Ovary (tissue), 9 donors: ENCODE measurements around the gene SCNM1. TPM values are rescaled to one million over a fixed set of nuclear protein-coding genes. Genes with fewer than 3 reads are reported as not detected.

ENCODE experiments used
- DNase-seq, 5 donors: peaks; one replicate each; pipeline ENCODE4 v3.0.0-alpha.2; 2019 to 2020
- H3K27ac ChIP-seq, 2 donors: fragments of 200-600 bp; one replicate each; pipeline versions ENCODE4 v1.5.1 to v1.8.0; 2019 to 2022
- H3K27me3 ChIP-seq: fragments of 200-600 bp; one replicate; pipeline ENCODE4 v1.8.0; 2022
- H3K36me3 ChIP-seq: fragments of 200-600 bp; sonication (generic); one replicate; pipeline ENCODE4 v1.5.1; 2019
- H3K4me1 ChIP-seq: one replicate; pipeline ENCODE4 v1.8.1; 2013; ENCODE audit warnings: mild to moderate bottlenecking, moderate library complexity; ENCODE audit not compliant: insufficient read depth
- H3K4me3 ChIP-seq: fragments of 200-600 bp; sonication (generic); one replicate; pipeline ENCODE4 v1.5.1; 2017
- H3K9me3 ChIP-seq, 2 donors: fragments of 200-600 bp in 1 of 2; sonication (generic) in 1 of 2; one replicate each; pipeline versions ENCODE4 v1.5.1 to v1.8.1; 2013 to 2019; ENCODE audit warnings: mild to moderate bottlenecking in 1 of 2, moderate library complexity in 1 of 2
- CTCF ChIP-seq, 3 donors: fragments of 450-650 bp in 2 of 3; fragments of 200-600 bp in 1 of 3; IDR thresholded peaks; one replicate each; pipeline versions ENCODE4 v1.5.1 to v1.8.0; 2016 to 2022; ENCODE audit warnings: antibody characterized with exemption in 3 of 3, mild to moderate bottlenecking in 1 of 3
- EP300 ChIP-seq: sonication (generic); formaldehyde crosslinking; IDR thresholded peaks from one replicate; pipeline ENCODE4 v1.6.1; 2017; ENCODE audit warnings: antibody characterized with exemption
- POLR2A ChIP-seq: fragments of 450-650 bp; IDR thresholded peaks from one replicate; pipeline ENCODE4 v1.6.1; 2017; ENCODE audit warnings: antibody characterized with exemption, mild to moderate bottlenecking, moderate library complexity
- WGBS, 3 donors: extraction: QIAGEN DNeasy Blood & Tissue Kit in 1 of 3; methylation state at CpG; one replicate each; pipeline versions ENCODE4 v1.1.5 to v1.1.7; 2013 to 2017; 5-methylcytosine and 5-hydroxymethylcytosine counted together
- intact Hi-C, 4 donors: fragments of 100-400 bp; cut with DNase I; formaldehyde crosslinking; loops; one replicate each; pipeline versions ENCODE4 v1.11.0 to v1.15.1; 2022 to 2023
- polyA plus RNA-seq, 2 donors: library from polyadenylated mRNA; stranded (reverse); fragments of 200-250 nt in 1 of 2; fragments of 350-450 nt in 1 of 2; fragmentation: Illumina TruSeq in 1 of 2; extraction: RNeasy Lipid Tissue Mini Kit (QIAGEN cat#74804) in 1 of 2; gene quantifications; one replicate each; pipeline ENCODE4 v1.2.3, GENCODE V29; 2013 to 2014
- total RNA-seq, 7 donors: library from RNA; depleted of rRNA in 2 of 7; stranded (reverse); fragments of >200 nt in 2 of 7; fragmentation: NEBNext Ultra II Directional in 3 of 7; extraction: Animal tissue kit (Norgen Biotek cat#: 25700) in 3 of 7; gene quantifications; one replicate each; pipeline versions ENCODE4 v1.1.0 to v1.2.4, GENCODE V29; 2016 to 2023
- donor health status: DM: no; HTN: no; CAD: no; lungs with moderate emphysema.
- donor health status: DM: no; HTN: no; CAD: no.
- donor health status: Bipolar disorder and iron deficiency.
- donor health status: DM: yes; HTN: yes; CAD: no.
- donor health status: DM: no; HTN: no; CAD: no.
- donor health status: DM: yes; HTN: yes; CAD: no.

SCNM1 gene
- total and polyA plus RNA-seq, 9 donors = 18.6 to 38.9 (median 27.4) TPM

- TF ChIP-seq EP300 (no peak), POLR2A (no peak), CTCF (IDR thresholded peaks at IDR 0.05) (no peak)
- H3K27me3 ChIP-seq = no peaks in the 10 kb centered on the region
- no peak overlapping the region for H3K4me3 ChIP-seq
- peaks cover 7% of the 10 kb centered on the region for H3K4me1 ChIP-seq
- H3K27ac ChIP-seq = no peak overlapping the region
- WGBS, 3 donors = 84 to 86% (median 85%) methylated on average over 6 of the region's 6 CpGs
- no peaks in the 10 kb centered on the region for H3K9me3 ChIP-seq
- no peak for DNase-seq
- intact Hi-C loops = no loop called here
- H3K36me3 ChIP-seq = no peaks in the 10 kb centered on the region
Measured at GRCh38 chr1:151167116-151167515, 1.2 kb downstream of the SCNM1 start.

- Histone ChIP-seq H3K9me3 (no peaks in the 10 kb centered on the region), H3K4me3 (no peak overlapping the region), H3K27me3 (no peaks in the 10 kb centered on the region), H3K27ac (no peak overlapping the region), H3K36me3 (no peaks in the 10 kb centered on the region), H3K4me1 (peaks cover 2% of the 10 kb centered on the region)
- WGBS, 3 donors = 79 to 89% (median 88%) methylated on average over 5 of the region's 5 CpGs
- intact Hi-C loops = no loop called here
- DNase-seq = no peak
- TF ChIP-seq POLR2A = no peak
- TF ChIP-seq EP300 = no peak
- TF ChIP-seq CTCF (IDR thresholded peaks at IDR 0.05) = no peak
Measured at GRCh38 chr1:151171190-151171589, 5.2 kb downstream of the SCNM1 start.

- Histone ChIP-seq H3K4me1 (no peaks in the 10 kb centered on the region), H3K36me3 (no peaks in the 10 kb centered on the region)
Measured at GRCh38 chr1:151175041-151175741, 9.2 kb downstream of the SCNM1 start.

GRCh38 chr1:151175863-151176262, 9.9 kb downstream of the SCNM1 start, which contains the start of gene TMOD4:
TMOD4 (minus strand) TSS chr1:151175981; CDS start chr1:151174875, 1,106 bp downstream.
- intact Hi-C loops = no loop called here
- 31 to 48% (median 33%) methylated on average over 4 of the region's 4 CpGs for WGBS, 3 donors

More at GRCh38 chr1:151175041-151175741, 9.2 kb downstream of the SCNM1 start:
- 46 to 48% (median 46%) methylated on average over 6 of the region's 6 CpGs for WGBS, 3 donors
- DNase-seq = no peak
- intact Hi-C loops = no loop called here
- Histone ChIP-seq H3K4me3 (no peak overlapping the region), H3K9me3 (no peaks in the 10 kb centered on the region), H3K27me3 (no peaks in the 10 kb centered on the region), H3K27ac (no peak overlapping the region)
- TF ChIP-seq EP300 = no peak
- no peak for TF ChIP-seq CTCF (IDR thresholded peaks at IDR 0.05)
- no peak for TF ChIP-seq POLR2A

More at GRCh38 chr1:151175863-151176262, 9.9 kb downstream of the SCNM1 start, which contains the start of gene TMOD4:
- Histone ChIP-seq H3K4me1 (no peaks in the 10 kb centered on the region), H3K27me3 (no peaks in the 10 kb centered on the region), H3K36me3 (no peaks in the 10 kb centered on the region), H3K27ac (no peak within 1 kb of the TSS), H3K9me3 (no peaks in the 10 kb centered on the region), H3K4me3 (no peak within 1 kb of the TSS)
- TF ChIP-seq EP300 (no peak), POLR2A (no peak), CTCF (IDR thresholded peaks at IDR 0.05) (no peak)
- DNase-seq = peak in 1 of 5 donors; percentile 32
